IMR-90 (cell line): ENCODE results near the gene VSIG10L. TPM values are rescaled to one million over a fixed set of nuclear protein-coding genes. Genes with fewer than 3 reads are reported as not detected.

Source experiments
- ATAC-seq: fragments of 200-7000 bp; cut with Tn5 transposase; 2 replicates; pipeline ENCODE4 v1.9.1; 2020; ENCODE audit warnings: low read depth, mild to moderate bottlenecking, moderate library complexity
- BruUV-seq: library from RNA; stranded (reverse); fragments of 400-500 nt; replicated peaks from 2 replicates; lab custom pipeline; 2021; lab: Mats Ljungman, UMichigan
- CTCF ChIA-PET: fragments of 300-600 bp; formaldehyde crosslinking; extraction: SDS; loops from one replicate; lab custom pipeline; 2021; ENCODE audit warnings: antibody characterized with exemption; lab: Yijun Ruan, JAX
- POLR2A ChIA-PET: fragments of 300-600 bp; sonication (Branson Sonifier 250); formaldehyde crosslinking; loops from one replicate; lab custom pipeline; 2022; ENCODE audit warnings: antibody characterized with exemption; ENCODE audit not compliant: unreplicated experiment; lab: Charles Lee
- DNase-seq: peaks from one replicate; pipeline ENCODE4 v3.0.0; 2013
- H2AFZ ChIP-seq: replicated peaks from 2 replicates; pipeline ENCODE3; 2013; ENCODE audit warnings: low read length, mild to moderate bottlenecking; ENCODE audit not compliant: poor library complexity
- H2AK5ac ChIP-seq: 2 replicates; pipeline ENCODE4 v1.6.1; 2013; ENCODE audit warnings: low read depth, low read length, inconsistent platforms
- H2AK9ac ChIP-seq: replicated peaks from 2 replicates; pipeline ENCODE3; 2013; ENCODE audit warnings: mild to moderate bottlenecking, low read depth, low read length, moderate library complexity; ENCODE audit not compliant: poor library complexity
- H2BK120ac ChIP-seq: 2 replicates; pipeline ENCODE4 v1.6.1; 2013; ENCODE audit warnings: low read depth, low read length, inconsistent platforms
- H2BK15ac ChIP-seq: 3 replicates; pipeline ENCODE4 v1.6.1; 2013; ENCODE audit warnings: low read depth, low read length, inconsistent platforms
- H2BK20ac ChIP-seq: 2 replicates; pipeline ENCODE4 v1.6.1; 2013; ENCODE audit warnings: low read depth, mild to moderate bottlenecking, inconsistent platforms, low read length, moderate library complexity
- H2BK5ac ChIP-seq: 2 replicates; pipeline ENCODE4 v1.6.1; 2013; ENCODE audit warnings: mild to moderate bottlenecking, low read depth, low read length, inconsistent platforms; ENCODE audit not compliant: poor library complexity, severe bottlenecking
- H3K14ac ChIP-seq: replicated peaks from 2 replicates; pipeline ENCODE4 v1.6.1; 2013; ENCODE audit warnings: low read depth, low read length, inconsistent platforms
- H3K18ac ChIP-seq: 2 replicates; pipeline ENCODE4 v1.6.1; 2013; ENCODE audit warnings: low read depth, low read length, control low read depth
- H3K23ac ChIP-seq: 2 replicates; pipeline ENCODE4 v1.6.1; 2013; ENCODE audit warnings: low read depth, low read length, inconsistent platforms
- H3K27ac ChIP-seq: 2 replicates; pipeline ENCODE4 v1.5.1; 2013; ENCODE audit warnings: mild to moderate bottlenecking, control low read depth, low read length; ENCODE audit not compliant: insufficient read depth
- H3K27me3 ChIP-seq: 2 replicates; pipeline ENCODE4 v1.6.1; 2013; ENCODE audit warnings: low read length; ENCODE audit not compliant: control insufficient read depth, insufficient read depth
- H3K36me3 ChIP-seq: 2 replicates; pipeline ENCODE4 v1.6.1; 2013; ENCODE audit warnings: low read length, mixed read lengths; ENCODE audit not compliant: control insufficient read depth, insufficient read depth
- H3K4ac ChIP-seq: 2 replicates; pipeline ENCODE4 v1.6.1; 2013; ENCODE audit warnings: low read depth, low read length, inconsistent platforms
- H3K4me1 ChIP-seq: 2 replicates; pipeline ENCODE4 v1.6.1; 2013; ENCODE audit warnings: low read length, mixed read lengths; ENCODE audit not compliant: control insufficient read depth, insufficient read depth
- H3K4me2 ChIP-seq: 2 replicates; pipeline ENCODE4 v1.6.1; 2013; ENCODE audit warnings: low read depth, mild to moderate bottlenecking, control low read depth, low read length, moderate library complexity
- H3K4me3 ChIP-seq: 2 replicates; pipeline ENCODE4 v1.5.1; 2013; ENCODE audit warnings: low read depth, mild to moderate bottlenecking, control low read depth, low read length, moderate library complexity; ENCODE audit not compliant: insufficient read depth
- H3K56ac ChIP-seq: 2 replicates; pipeline ENCODE4 v1.6.1; 2013; ENCODE audit warnings: low read length, inconsistent platforms; ENCODE audit not compliant: insufficient read depth; ENCODE audit errors: extremely low read depth
- H3K79me1 ChIP-seq, 2 experiments: 2 replicates each; pipeline ENCODE4 v1.6.1; 2013; ENCODE audit warnings: low read length in 2 of 2, inconsistent platforms in 1 of 2, low read depth in 1 of 2
- H3K9ac ChIP-seq: 2 replicates; pipeline ENCODE4 v1.6.1; 2013; ENCODE audit warnings: low read depth, low read length, control low read depth
- H3K9me1 ChIP-seq: 2 replicates; pipeline ENCODE4 v1.6.1; 2013; ENCODE audit warnings: low read length, inconsistent platforms; ENCODE audit not compliant: insufficient read depth
- H3K9me3 ChIP-seq: 2 replicates; pipeline ENCODE4 v1.6.1; 2013; ENCODE audit warnings: low read length; ENCODE audit not compliant: control insufficient read depth, insufficient read depth
- H4K20me1 ChIP-seq: 2 replicates; pipeline ENCODE4 v1.6.1; 2013; ENCODE audit warnings: low read length, inconsistent platforms; ENCODE audit not compliant: insufficient read depth
- H4K5ac ChIP-seq: 2 replicates; pipeline ENCODE4 v1.6.1; 2013; ENCODE audit warnings: mild to moderate bottlenecking, low read depth, low read length, control low read depth
- H4K8ac ChIP-seq, 2 experiments: 2 replicates each; pipeline ENCODE4 v1.6.1; 2013; ENCODE audit warnings: low read depth in 2 of 2, low read length in 2 of 2, control low read depth in 1 of 2, inconsistent platforms in 1 of 2
- H4K91ac ChIP-seq: 2 replicates; pipeline ENCODE4 v1.6.1; 2013; ENCODE audit warnings: low read depth, low read length, inconsistent platforms; ENCODE audit not compliant: insufficient read depth
- BHLHE40 ChIP-seq: fragments of 150-350 bp; IDR thresholded peaks from 2 replicates; pipeline ENCODE4 v1.6.1; 2016; ENCODE audit warnings: mild to moderate bottlenecking, low read depth, low read length
- CEBPB ChIP-seq: IDR thresholded peaks from 2 replicates; pipeline ENCODE4 v1.6.1; 2012; ENCODE audit warnings: low read depth, low read length, improper control_type of control experiment
- CHD1 ChIP-seq: IDR thresholded peaks from 2 replicates; pipeline ENCODE4 v1.6.1; 2012; ENCODE audit warnings: low read depth, low read length, improper control_type of control experiment
- FOS ChIP-seq: fragments of 150-350 bp; IDR thresholded peaks from 2 replicates; pipeline ENCODE4 v1.6.1; 2016; ENCODE audit warnings: low read depth, low read length
- MAFK ChIP-seq: IDR thresholded peaks from 2 replicates; pipeline ENCODE4 v1.6.1; 2012; ENCODE audit warnings: low read depth, low read length, improper control_type of control experiment
- MAZ ChIP-seq: IDR thresholded peaks from 2 replicates; pipeline ENCODE4 v1.6.1; 2012; ENCODE audit warnings: low read depth, mild to moderate bottlenecking, low read length, improper control_type of control experiment, moderate library complexity, borderline replicate concordance
- MXI1 ChIP-seq: IDR thresholded peaks from 2 replicates; pipeline ENCODE4 v1.6.1; 2012; ENCODE audit warnings: low read depth, mild to moderate bottlenecking, low read length, moderate library complexity, borderline replicate concordance
- NFE2L2 ChIP-seq: fragments of 150-350 bp; IDR thresholded peaks from 2 replicates; pipeline ENCODE4 v1.6.1; 2016; ENCODE audit warnings: low read depth, mild to moderate bottlenecking, low read length
- POLR2A ChIP-seq: IDR thresholded peaks from 2 replicates; pipeline ENCODE4 v1.6.1; 2012; ENCODE audit warnings: mild to moderate bottlenecking, low read depth, low read length
- RAD21 ChIP-seq: IDR thresholded peaks from 2 replicates; pipeline ENCODE4 v1.6.1; 2012; ENCODE audit warnings: low read length, improper control_type of control experiment
- RCOR1 ChIP-seq: IDR thresholded peaks from 2 replicates; pipeline ENCODE4 v1.6.1; 2012; ENCODE audit warnings: mild to moderate bottlenecking, low read length, improper control_type of control experiment; ENCODE audit not compliant: insufficient replicate concordance
- RFX5 ChIP-seq: IDR thresholded peaks from 2 replicates; pipeline ENCODE4 v1.8.0; 2012; ENCODE audit warnings: low read depth, mild to moderate bottlenecking, low read length, moderate library complexity
- SMC3 ChIP-seq: fragments of 150-350 bp; IDR thresholded peaks from 2 replicates; pipeline ENCODE4 v1.6.1; 2016; ENCODE audit warnings: low read depth, mild to moderate bottlenecking, antibody characterized with exemption, low read length, moderate library complexity
- WGBS, 2 experiments: methylation state at CpG; one replicate each; pipeline versions ENCODE4 v1.1.5 to v1.1.7; 2013; ENCODE audit warnings: missing lambda C conversion rate in 2 of 2; ENCODE audit not compliant: insufficient read length in 1 of 2; ENCODE audit errors: extremely low coverage in 2 of 2; 5-methylcytosine and 5-hydroxymethylcytosine counted together
- dilution Hi-C: fragments of 300-500 bp; cut with HindIII; formaldehyde crosslinking; loops from one replicate; pipeline ENCODE4 v1.14.3; 2018; ENCODE audit warnings: low sequenced_read_pairs; ENCODE audit not compliant: unreplicated experiment
- in situ Hi-C: fragments of 300-500 bp; cut with MboI; formaldehyde crosslinking; loops from 3 replicates; pipeline ENCODE4 v1.14.3; 2019; ENCODE audit warnings: low sequenced_read_pairs, inconsistent platforms, mixed read lengths
- intact Hi-C: fragments of 100-400 bp; cut with micrococcal nuclease; formaldehyde crosslinking; loops from 2 replicates; pipeline ENCODE4 v1.10.0; 2022
- polyA plus RNA-seq, 3 experiments: library from polyadenylated mRNA; depleted of rRNA; stranded (reverse); fragments of >200 nt; gene quantifications; 2 replicates each; pipeline ENCODE4 v1.2.3, GENCODE V29; 2012; ENCODE audit warnings: low replicate concordance in 1 of 3
- total RNA-seq: library from RNA; depleted of rRNA; stranded (reverse); fragments of >200 nt; gene quantifications from 2 replicates; pipeline ENCODE4 v1.2.3, GENCODE V29; 2012
- TF ChIP-seq, protein P1 (sequence below): fragments of 150-350 bp; IDR thresholded peaks from 2 replicates; pipeline ENCODE4 v1.6.1; 2016; ENCODE audit warnings: low read depth, mild to moderate bottlenecking, low read length, moderate library complexity, borderline replicate concordance
- TF ChIP-seq, protein P2 (sequence below): conservative IDR thresholded peaks from 2 replicates; pipeline ENCODE4 v1.5.1; 2012; ENCODE audit warnings: mild to moderate bottlenecking, low read depth, low read length, improper control_type of control experiment
- TF ChIP-seq, protein P3 (sequence below): fragments of 150-350 bp; IDR thresholded peaks from 2 replicates; pipeline ENCODE4 v1.6.1; 2017; ENCODE audit warnings: mild to moderate bottlenecking, antibody characterized with exemption, low read length, low read depth

Gene VSIG10L
- total and polyA plus RNA-seq, 2 of the 4 experiments (the other 2 are of a cell fraction): 0.18 to 1.2 TPM

DNA sequence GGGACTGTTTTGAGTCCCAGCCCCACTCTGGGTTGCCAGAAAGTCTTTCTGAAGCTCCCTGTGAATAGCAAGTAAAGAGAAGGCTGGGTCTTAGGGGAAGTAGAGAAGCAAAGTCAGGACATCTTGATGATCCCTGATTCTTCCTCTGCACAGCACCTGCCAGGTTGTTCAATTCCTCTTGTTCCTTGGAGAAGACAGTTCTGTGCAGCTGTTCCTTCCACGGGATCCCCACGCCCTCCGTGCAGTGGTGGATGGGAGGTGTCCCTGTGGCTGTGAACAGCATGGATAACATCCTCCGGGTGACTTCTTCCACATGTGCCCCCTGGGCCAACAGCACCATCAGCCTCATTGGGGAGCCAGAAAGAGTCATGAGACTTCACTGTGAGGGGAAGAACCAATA, 59.6 kb downstream of the VSIG10L start:
- Histone ChIP-seq H2BK5ac (no peak overlapping the region), H3K9me1 (no peaks in the 10 kb centered on the region), H2AFZ (no peak overlapping the region), H4K8ac (no peak overlapping the region), H4K91ac (no peak overlapping the region), H3K18ac (no peak overlapping the region), H3K4me2 (no peak overlapping the region), H3K9me3 (peaks cover 13% of the 10 kb centered on the region), H2AK5ac (no peak overlapping the region), H3K4me1 (no peaks in the 10 kb centered on the region), H3K23ac (no peak overlapping the region), H3K36me3 (no peaks in the 10 kb centered on the region), H3K4ac (no peak overlapping the region), H2AK9ac (no peak overlapping the region), H3K27ac (no peak overlapping the region), H3K56ac (no peak overlapping the region), H2BK15ac (no peak overlapping the region), H3K9ac (no peak overlapping the region), H2BK20ac (no peak overlapping the region), H2BK120ac (no peak overlapping the region), H4K20me1 (no peaks in the 10 kb centered on the region), H3K79me1 (no peaks in the 10 kb centered on the region), H3K4me3 (no peak overlapping the region), H4K5ac (no peak overlapping the region), H3K27me3 (no peaks in the 10 kb centered on the region), H3K14ac (no peak overlapping the region)
- no peak for DNase-seq
- CTCF ChIA-PET: no interaction called here
- in situ Hi-C loops: no loop called here
- TF ChIP-seq, protein P1, sequence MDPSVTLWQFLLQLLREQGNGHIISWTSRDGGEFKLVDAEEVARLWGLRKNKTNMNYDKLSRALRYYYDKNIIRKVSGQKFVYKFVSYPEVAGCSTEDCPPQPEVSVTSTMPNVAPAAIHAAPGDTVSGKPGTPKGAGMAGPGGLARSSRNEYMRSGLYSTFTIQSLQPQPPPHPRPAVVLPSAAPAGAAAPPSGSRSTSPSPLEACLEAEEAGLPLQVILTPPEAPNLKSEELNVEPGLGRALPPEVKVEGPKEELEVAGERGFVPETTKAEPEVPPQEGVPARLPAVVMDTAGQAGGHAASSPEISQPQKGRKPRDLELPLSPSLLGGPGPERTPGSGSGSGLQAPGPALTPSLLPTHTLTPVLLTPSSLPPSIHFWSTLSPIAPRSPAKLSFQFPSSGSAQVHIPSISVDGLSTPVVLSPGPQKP: no peak
- no peak for TF ChIP-seq CEBPB
- TF ChIP-seq NFE2L2: no peak
- TF ChIP-seq MAZ: no peak
- TF ChIP-seq RAD21: no peak
- no peak for TF ChIP-seq BHLHE40
- TF ChIP-seq CHD1: no peak
- TF ChIP-seq RCOR1: no peak
- TF ChIP-seq MAFK: no peak
- no peak for TF ChIP-seq POLR2A
- TF ChIP-seq MXI1: no peak
- no peak for TF ChIP-seq FOS
- TF ChIP-seq RFX5: no peak
- TF ChIP-seq, protein P2, sequence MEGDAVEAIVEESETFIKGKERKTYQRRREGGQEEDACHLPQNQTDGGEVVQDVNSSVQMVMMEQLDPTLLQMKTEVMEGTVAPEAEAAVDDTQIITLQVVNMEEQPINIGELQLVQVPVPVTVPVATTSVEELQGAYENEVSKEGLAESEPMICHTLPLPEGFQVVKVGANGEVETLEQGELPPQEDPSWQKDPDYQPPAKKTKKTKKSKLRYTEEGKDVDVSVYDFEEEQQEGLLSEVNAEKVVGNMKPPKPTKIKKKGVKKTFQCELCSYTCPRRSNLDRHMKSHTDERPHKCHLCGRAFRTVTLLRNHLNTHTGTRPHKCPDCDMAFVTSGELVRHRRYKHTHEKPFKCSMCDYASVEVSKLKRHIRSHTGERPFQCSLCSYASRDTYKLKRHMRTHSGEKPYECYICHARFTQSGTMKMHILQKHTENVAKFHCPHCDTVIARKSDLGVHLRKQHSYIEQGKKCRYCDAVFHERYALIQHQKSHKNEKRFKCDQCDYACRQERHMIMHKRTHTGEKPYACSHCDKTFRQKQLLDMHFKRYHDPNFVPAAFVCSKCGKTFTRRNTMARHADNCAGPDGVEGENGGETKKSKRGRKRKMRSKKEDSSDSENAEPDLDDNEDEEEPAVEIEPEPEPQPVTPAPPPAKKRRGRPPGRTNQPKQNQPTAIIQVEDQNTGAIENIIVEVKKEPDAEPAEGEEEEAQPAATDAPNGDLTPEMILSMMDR: no peak
- TF ChIP-seq, protein P3, sequence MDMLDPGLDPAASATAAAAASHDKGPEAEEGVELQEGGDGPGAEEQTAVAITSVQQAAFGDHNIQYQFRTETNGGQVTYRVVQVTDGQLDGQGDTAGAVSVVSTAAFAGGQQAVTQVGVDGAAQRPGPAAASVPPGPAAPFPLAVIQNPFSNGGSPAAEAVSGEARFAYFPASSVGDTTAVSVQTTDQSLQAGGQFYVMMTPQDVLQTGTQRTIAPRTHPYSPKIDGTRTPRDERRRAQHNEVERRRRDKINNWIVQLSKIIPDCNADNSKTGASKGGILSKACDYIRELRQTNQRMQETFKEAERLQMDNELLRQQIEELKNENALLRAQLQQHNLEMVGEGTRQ: no peak
- TF ChIP-seq SMC3: no peak
- POLR2A ChIA-PET: no interaction called here
- WGBS, 2 experiments: no CpG with 5 or more reads among the region's 4 CpGs
- ATAC-seq: no peak
- dilution Hi-C loops: no loop called here
- BruUV-seq: no TSS peak
- intact Hi-C loops: no loop called here
